Neutrophil (primary cell): ENCODE data around the gene SPIN2B.
"Not testable (repeated sequence)": the region's sequence is repeated elsewhere in the genome, so short reads cannot be mapped to it uniquely, and the experiment has no call there.

Experiments used
- H3K27ac ChIP-seq: fragments of 200-600 bp; sonication (generic); 2 replicates; pipeline ENCODE4 v1.5.1; 2016; ENCODE audit warnings: mild to moderate bottlenecking, moderate library complexity
- H3K27me3 ChIP-seq: fragments of 200-600 bp; sonication (generic); 2 replicates; pipeline ENCODE4 v1.6.0; 2016; ENCODE audit warnings: mild to moderate bottlenecking
- H3K36me3 ChIP-seq: fragments of 200-600 bp; sonication (generic); 2 replicates; pipeline ENCODE4 v1.5.1; 2017
- H3K4me1 ChIP-seq, 2 experiments: fragments of 200-600 bp in 1 of 2; sonication (generic) in 1 of 2; 1 replicate in 1 of 2; 2 replicates in 1 of 2; pipeline versions ENCODE4 v1.5.1 to v1.6.1; 2013 to 2016; ENCODE audit warnings: low read depth in 1 of 2, low read length in 1 of 2, mild to moderate bottlenecking in 1 of 2, moderate library complexity in 1 of 2; ENCODE audit not compliant: control insufficient read depth in 1 of 2, insufficient read depth in 1 of 2
- H3K4me3 ChIP-seq, 2 experiments: fragments of 200-600 bp in 1 of 2; sonication (generic) in 1 of 2; 1 replicate in 1 of 2; 2 replicates in 1 of 2; pipeline ENCODE4 v1.5.1; 2013 to 2016; ENCODE audit warnings: low read depth in 1 of 2, low read length in 1 of 2, mild to moderate bottlenecking in 1 of 2, moderate library complexity in 1 of 2
- H3K9me3 ChIP-seq: fragments of 200-600 bp; sonication (generic); 2 replicates; pipeline ENCODE4 v1.5.1; 2016
- TF ChIP-seq, protein P1 (sequence below): fragments of 200-600 bp; sonication (generic); IDR thresholded peaks from 2 replicates; pipeline ENCODE4 v1.5.1; 2016; ENCODE audit warnings: antibody characterized with exemption

The SPIN2B gene

DNA sequence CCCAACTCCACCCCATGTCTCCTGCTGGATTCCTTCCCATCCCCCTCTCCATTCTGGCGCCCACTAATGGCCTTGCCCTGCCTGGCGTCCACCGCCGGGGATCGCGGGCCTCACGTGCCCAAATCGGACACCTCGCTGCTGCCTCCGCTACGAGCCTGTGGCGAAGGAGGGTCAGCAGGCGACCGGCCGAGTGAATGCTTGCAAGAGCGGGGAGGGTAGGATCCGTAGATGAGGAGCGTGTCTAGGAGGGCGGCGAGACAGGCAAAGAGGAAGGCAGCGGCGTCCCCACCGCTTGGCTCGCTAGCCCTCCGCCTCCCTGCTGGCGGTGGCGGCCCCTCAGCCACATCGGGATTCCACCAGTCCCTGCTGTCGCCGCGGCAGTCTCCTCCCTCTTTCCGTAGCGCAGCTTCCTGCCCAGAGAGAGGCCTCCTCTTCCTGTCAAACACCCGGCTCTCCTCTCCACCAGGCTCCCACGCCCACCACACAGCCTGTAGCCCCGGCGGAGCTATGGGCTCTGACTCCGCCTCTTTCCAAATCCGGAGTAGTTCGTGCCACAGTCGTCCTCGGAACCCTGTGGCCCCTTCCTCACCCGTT is at the start of gene SPIN2B:
SPIN2B (minus strand) TSS at position 387 of the 594 bp plus-strand sequence.
- no peaks in the 10 kb centered on the region for H3K27me3 ChIP-seq
- no peaks in the 10 kb centered on the region for H3K9me3 ChIP-seq
- TF ChIP-seq, protein P1, sequence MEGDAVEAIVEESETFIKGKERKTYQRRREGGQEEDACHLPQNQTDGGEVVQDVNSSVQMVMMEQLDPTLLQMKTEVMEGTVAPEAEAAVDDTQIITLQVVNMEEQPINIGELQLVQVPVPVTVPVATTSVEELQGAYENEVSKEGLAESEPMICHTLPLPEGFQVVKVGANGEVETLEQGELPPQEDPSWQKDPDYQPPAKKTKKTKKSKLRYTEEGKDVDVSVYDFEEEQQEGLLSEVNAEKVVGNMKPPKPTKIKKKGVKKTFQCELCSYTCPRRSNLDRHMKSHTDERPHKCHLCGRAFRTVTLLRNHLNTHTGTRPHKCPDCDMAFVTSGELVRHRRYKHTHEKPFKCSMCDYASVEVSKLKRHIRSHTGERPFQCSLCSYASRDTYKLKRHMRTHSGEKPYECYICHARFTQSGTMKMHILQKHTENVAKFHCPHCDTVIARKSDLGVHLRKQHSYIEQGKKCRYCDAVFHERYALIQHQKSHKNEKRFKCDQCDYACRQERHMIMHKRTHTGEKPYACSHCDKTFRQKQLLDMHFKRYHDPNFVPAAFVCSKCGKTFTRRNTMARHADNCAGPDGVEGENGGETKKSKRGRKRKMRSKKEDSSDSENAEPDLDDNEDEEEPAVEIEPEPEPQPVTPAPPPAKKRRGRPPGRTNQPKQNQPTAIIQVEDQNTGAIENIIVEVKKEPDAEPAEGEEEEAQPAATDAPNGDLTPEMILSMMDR = no peak
- H3K36me3 ChIP-seq = no peaks in the 10 kb centered on the region
- no peak within 1 kb of the TSS for H3K27ac ChIP-seq
- no peaks in the 10 kb centered on the region for H3K4me1 ChIP-seq
- peak within 1 kb of the TSS; percentile 44 to 49 for H3K4me3 ChIP-seq

DNA sequence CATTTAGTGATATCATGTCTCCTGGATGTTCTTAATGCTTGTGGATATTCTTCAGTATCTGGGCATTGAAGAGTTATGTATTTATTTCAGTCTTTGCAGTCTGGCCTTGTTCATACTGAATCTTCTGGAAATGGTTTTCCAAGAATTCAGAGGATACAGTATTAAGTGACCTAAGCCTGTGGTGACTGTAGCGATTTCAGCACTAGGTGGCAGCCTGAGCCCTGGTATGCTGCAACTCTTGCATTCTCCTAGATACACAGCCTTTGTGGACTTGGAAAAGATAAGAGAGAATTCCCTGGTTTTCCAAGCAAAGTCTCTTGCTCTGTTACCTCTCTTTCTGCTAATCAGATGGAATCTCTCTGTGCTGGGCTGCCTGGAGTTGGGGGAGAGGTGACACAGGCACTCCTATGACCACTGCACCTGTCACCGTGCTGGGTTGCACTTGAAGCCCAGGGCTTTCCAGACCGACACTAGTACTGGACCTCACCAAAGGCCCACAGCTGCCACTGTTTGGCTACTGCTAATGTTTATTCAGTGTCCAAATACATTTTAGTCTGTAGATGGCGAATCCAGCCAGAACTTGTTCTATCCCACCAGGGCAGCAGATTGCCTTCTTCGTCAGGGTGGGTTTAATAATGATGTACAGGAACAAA is 35.2 kb upstream of the SPIN2B start:
- Histone ChIP-seq H3K9me3 (no peaks in the 10 kb centered on the region), H3K27ac (no peak overlapping the region)

DNA sequence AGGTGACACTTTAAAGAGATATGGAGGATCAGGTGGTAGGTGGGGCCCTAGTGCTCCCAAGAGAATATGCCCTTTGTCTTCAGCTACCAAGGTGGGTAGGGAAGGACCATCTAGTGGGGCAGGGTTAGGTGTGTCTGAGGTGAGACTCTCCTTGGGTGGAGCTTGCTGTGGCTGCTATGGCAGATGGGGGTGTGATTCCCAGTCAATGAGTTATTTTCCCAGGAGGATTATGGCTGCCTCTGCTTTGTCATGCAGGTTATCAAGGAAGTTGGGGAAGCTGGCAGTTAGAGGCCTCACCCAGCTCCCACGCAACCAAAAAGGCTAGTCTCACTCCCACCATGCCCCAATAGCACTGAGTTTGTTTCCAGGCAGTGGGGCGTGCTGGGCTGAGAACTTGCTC is 33.8 kb upstream of the SPIN2B start:
- H3K36me3 ChIP-seq = no peaks in the 10 kb centered on the region
- H3K4me1 ChIP-seq = no peaks in the 10 kb centered on the region
- H3K27ac ChIP-seq = no peak overlapping the region
- H3K4me3 ChIP-seq = no peak overlapping the region
- H3K27me3 ChIP-seq = no peaks in the 10 kb centered on the region
- TF ChIP-seq, protein P1 = no peak
- no peaks in the 10 kb centered on the region for H3K9me3 ChIP-seq

More for the DNA sequence above, 35.2 kb upstream of the SPIN2B start:
- Histone ChIP-seq H3K36me3 (no peaks in the 10 kb centered on the region), H3K27me3 (no peaks in the 10 kb centered on the region), H3K4me3 (no peak overlapping the region), H3K4me1 (no peaks in the 10 kb centered on the region)
- TF ChIP-seq, protein P1 = no peak

DNA sequence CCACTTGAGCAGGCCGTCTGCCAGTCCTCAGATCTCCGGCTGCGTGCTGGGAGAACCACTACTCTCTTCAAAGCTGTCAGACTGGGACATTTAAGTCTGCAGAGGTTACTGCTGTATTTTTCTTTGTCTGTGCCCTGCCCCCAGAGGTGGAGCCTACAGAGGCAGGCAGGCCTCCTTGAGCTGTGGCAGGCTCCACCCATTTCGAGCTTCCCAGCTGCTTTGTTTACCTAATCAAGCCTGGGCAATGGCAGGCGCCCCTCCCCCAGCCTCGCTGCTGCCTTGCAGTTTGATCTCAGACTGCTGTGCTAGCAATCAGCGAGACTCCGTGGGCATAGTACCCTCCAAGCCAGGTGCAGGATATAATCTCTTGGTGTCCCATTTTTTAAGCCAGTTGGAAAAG is 30.9 kb upstream of the SPIN2B start:
- not testable (repeated sequence) for H3K36me3 ChIP-seq, H3K27me3 ChIP-seq, H3K4me1 ChIP-seq, H3K4me3 ChIP-seq, H3K9me3 ChIP-seq, H3K27ac ChIP-seq

DNA sequence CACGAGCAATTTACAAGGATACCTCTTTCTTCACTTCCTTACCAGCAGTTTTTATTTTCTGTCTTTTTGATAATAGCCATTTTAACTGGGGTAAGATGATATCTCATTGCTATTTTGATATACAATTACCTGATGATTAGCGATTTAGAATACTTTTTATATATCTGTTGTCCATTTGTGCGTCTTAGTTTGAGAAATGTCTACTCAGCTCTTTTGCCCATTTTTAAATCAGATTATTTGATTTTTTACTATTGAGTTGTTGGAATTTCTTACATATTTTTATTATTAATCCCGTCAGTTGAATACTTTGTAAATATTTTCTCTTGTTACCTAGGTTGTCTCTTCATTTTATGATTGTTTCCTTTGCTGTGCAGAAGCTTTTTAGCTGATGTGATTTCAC is 17.3 kb upstream of the SPIN2B start:
- H3K36me3 ChIP-seq = no peaks in the 10 kb centered on the region
- H3K4me3 ChIP-seq = no peak overlapping the region
- H3K27ac ChIP-seq = no peak overlapping the region
- TF ChIP-seq, protein P1 = no peak
- H3K9me3 ChIP-seq = no peaks in the 10 kb centered on the region
- H3K27me3 ChIP-seq = no peaks in the 10 kb centered on the region
- H3K4me1 ChIP-seq = no peaks in the 10 kb centered on the region

DNA sequence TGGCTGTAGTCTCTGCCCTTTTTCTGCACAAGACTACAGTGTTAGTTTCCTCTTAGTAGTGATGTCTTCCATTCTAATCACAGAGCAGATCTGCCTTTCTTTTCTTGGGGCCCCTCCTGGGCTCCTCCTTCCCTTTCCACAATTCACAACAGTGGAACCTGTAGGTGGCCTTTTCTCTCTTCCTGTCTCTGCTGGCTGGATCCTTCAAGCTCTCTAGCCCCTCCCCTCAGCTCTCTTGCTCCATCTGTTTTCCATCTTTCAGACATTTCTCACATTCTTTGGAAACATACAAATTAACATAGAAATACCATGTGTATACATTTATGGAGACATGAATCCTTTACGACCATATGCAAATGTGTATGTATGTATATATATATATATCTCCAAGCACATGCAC is 16.2 kb upstream of the SPIN2B start:
- Histone ChIP-seq H3K27me3 (no peaks in the 10 kb centered on the region), H3K27ac (no peak overlapping the region), H3K4me3 (no peak overlapping the region), H3K9me3 (no peaks in the 10 kb centered on the region), H3K36me3 (no peaks in the 10 kb centered on the region), H3K4me1 (no peaks in the 10 kb centered on the region)
- TF ChIP-seq, protein P1 = no peak

DNA sequence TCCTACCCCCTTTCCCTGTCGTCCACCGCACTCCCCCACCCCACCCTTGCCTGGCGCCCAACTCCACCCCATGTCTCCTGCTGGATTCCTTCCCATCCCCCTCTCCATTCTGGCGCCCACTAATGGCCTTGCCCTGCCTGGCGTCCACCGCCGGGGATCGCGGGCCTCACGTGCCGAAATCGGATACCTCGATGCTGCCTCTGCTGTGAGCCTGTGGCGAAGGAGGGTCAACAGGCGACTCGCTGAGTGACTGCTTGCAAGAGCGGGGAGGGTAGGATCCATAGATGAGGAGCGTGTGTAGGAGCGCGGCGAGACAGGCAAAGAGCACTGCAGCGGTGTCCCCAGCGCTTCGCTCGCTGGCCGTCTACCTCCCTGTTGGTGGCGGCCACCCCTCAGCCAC is 15.7 kb upstream of the SPIN2B start, which contains the start of gene SPIN2A:
SPIN2A (minus strand) TSS at position 325 of the 400 bp plus-strand sequence. CDS start 800 bp downstream, outside the sequence.
- not testable (repeated sequence) for H3K9me3 ChIP-seq, H3K27ac ChIP-seq, H3K27me3 ChIP-seq, H3K4me3 ChIP-seq, H3K4me1 ChIP-seq, H3K36me3 ChIP-seq

DNA sequence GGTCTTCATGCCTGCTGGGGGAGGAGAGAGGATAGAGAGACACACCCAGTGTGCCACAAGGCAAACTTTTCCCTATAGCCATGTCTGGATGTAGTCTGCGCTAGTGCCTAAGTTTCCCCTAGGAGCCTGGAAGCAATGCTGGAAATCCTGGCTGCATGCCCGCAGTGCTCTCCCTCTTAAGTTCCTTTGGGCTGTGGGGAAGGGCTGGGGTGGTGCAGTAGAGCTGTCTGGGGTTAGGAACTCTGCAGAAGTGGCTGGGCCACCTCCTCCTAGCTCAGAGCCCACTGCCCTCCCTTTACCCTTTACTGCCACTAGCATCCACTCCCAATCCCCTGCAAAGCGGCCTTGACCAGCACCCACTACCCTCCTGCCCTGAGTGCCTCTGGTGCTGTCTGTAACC is 15.2 kb upstream of the SPIN2B start:
- not testable (repeated sequence) for H3K27me3 ChIP-seq, H3K27ac ChIP-seq, H3K4me1 ChIP-seq, H3K9me3 ChIP-seq, H3K4me3 ChIP-seq, H3K36me3 ChIP-seq
